ENCODE results near the gene HMGXB3.

DNA sequence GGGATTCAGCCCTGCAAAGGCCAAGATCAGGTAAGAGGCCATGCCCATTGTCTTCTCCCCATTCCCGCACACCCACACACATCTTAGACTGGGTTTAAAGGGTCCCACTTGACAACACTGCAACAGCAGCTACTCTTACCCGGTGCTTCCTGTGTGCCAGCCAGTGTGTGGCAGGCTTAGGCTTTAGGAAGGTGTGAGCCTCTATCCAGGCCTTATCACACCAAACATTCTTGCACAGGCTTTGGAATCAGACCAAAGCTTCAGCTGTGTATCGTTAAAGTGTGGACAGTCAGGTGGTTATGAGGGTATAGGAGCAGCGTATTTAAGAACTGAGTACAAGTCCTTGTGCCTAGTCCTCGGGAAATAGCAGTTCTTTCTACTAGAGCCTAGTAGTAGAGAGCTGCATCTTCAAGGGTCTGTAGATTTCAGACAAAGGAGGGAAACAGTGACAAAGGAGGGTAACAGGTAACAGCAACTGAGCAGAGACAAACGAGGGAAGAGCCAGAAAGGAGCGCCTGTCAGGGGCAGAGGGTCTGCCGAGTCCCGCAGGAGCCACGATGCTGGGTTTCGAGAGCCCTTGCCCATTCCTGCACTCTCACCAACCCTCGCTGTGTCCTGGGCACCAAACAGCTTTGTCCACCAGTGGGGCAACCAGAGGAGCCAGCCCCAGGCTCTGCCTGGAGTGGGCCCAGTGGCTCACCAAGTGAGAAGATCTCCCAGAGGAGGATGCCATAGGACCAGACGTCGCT, 55.0 kb downstream of the HMGXB3 start:
- TF ChIP-seq, protein P1, sequence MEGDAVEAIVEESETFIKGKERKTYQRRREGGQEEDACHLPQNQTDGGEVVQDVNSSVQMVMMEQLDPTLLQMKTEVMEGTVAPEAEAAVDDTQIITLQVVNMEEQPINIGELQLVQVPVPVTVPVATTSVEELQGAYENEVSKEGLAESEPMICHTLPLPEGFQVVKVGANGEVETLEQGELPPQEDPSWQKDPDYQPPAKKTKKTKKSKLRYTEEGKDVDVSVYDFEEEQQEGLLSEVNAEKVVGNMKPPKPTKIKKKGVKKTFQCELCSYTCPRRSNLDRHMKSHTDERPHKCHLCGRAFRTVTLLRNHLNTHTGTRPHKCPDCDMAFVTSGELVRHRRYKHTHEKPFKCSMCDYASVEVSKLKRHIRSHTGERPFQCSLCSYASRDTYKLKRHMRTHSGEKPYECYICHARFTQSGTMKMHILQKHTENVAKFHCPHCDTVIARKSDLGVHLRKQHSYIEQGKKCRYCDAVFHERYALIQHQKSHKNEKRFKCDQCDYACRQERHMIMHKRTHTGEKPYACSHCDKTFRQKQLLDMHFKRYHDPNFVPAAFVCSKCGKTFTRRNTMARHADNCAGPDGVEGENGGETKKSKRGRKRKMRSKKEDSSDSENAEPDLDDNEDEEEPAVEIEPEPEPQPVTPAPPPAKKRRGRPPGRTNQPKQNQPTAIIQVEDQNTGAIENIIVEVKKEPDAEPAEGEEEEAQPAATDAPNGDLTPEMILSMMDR (IDR thresholded peaks at IDR 0.05) = no peak
- no peak for TF ChIP-seq POLR2A (IDR thresholded peaks at IDR 0.05)

All from thyroid gland (tissue), 4 donors.